ENCODE results near the gene CEBPB.

Gene CEBPB

GRCh38 chr20:50188287-50188688, 2.3 kb upstream of the CEBPB start:
- no peaks in the 10 kb centered on the region for H3K36me3 ChIP-seq (ENCODE audit: insufficient read depth, low read length)
- H3K9me3 ChIP-seq (ENCODE audit: insufficient read depth, low read depth, low read length): no peaks in the 10 kb centered on the region
- WGBS: 86% methylated on average over 6 of the region's 6 CpGs
- no peak overlapping the region for H3K4me3 ChIP-seq (ENCODE audit: low read length)
- H3K9ac ChIP-seq (ENCODE audit: low read depth, low read length): no peak overlapping the region
- peaks cover 16% of the 10 kb centered on the region for H3K4me1 ChIP-seq (ENCODE audit: insufficient read depth, low read length)
- no peak overlapping the region for H3K27ac ChIP-seq (ENCODE audit: low read depth, low read length)
- H3K27me3 ChIP-seq (ENCODE audit: insufficient read depth, low read length): no peaks in the 10 kb centered on the region; the same call in 1 of the 2 replicates

- Histone ChIP-seq H3K36me3 (ENCODE audit: insufficient read depth, low read length) (no peaks in the 10 kb centered on the region), H3K4me3 (ENCODE audit: low read length) (no peak overlapping the region), H3K9me3 (ENCODE audit: insufficient read depth, low read depth, low read length) (no peaks in the 10 kb centered on the region), H3K27me3 (ENCODE audit: insufficient read depth, low read length) (no peaks in the 10 kb centered on the region; the same call in 1 of the 2 replicates), H3K27ac (ENCODE audit: low read depth, low read length) (no peak overlapping the region), H3K9ac (ENCODE audit: low read depth, low read length) (no peak overlapping the region), H3K4me1 (ENCODE audit: insufficient read depth, low read length) (peaks cover 24% of the 10 kb centered on the region)
- WGBS: 88% methylated on average over 18 of the region's 18 CpGs
These were observed 1.6 kb upstream of the CEBPB start for GRCh38 chr20:50188879-50189680.

- Histone ChIP-seq H3K4me3 (ENCODE audit: low read length) (peak overlapping the region; percentile 68), H3K27ac (ENCODE audit: low read depth, low read length) (no peak overlapping the region), H3K27me3 (ENCODE audit: insufficient read depth, low read length) (no peaks in the 10 kb centered on the region; the same call in 1 of the 2 replicates), H3K9ac (ENCODE audit: low read depth, low read length) (no peak overlapping the region), H3K36me3 (ENCODE audit: insufficient read depth, low read length) (no peaks in the 10 kb centered on the region), H3K4me1 (ENCODE audit: insufficient read depth, low read length) (peaks cover 31% of the 10 kb centered on the region), H3K9me3 (ENCODE audit: insufficient read depth, low read depth, low read length) (no peaks in the 10 kb centered on the region)
- 32% methylated on average over 29 of the region's 29 CpGs for WGBS
These were observed 864 bp upstream of the CEBPB start for GRCh38 chr20:50189681-50190250.

GRCh38 chr20:50191065-50191543, 474 bp downstream of the CEBPB start:
- H3K27me3 ChIP-seq (ENCODE audit: insufficient read depth, low read length): no peaks in the 10 kb centered on the region; the same call in 1 of the 2 replicates
- H3K4me1 ChIP-seq (ENCODE audit: insufficient read depth, low read length): peaks cover 31% of the 10 kb centered on the region
- peak overlapping the region; percentile 81; the same call in 1 of the 2 replicates for H3K27ac ChIP-seq (ENCODE audit: low read depth, low read length)
- WGBS: under 1% methylated on average over 69 of the region's 69 CpGs
- no peaks in the 10 kb centered on the region for H3K9me3 ChIP-seq (ENCODE audit: insufficient read depth, low read depth, low read length)
- peak overlapping the region; percentile 68 for H3K4me3 ChIP-seq (ENCODE audit: low read length)
- H3K9ac ChIP-seq (ENCODE audit: low read depth, low read length): peak overlapping the region; percentile 75
- H3K36me3 ChIP-seq (ENCODE audit: insufficient read depth, low read length): no peaks in the 10 kb centered on the region

GRCh38 chr20:50191544-50192363, 1.1 kb downstream of the CEBPB start:
- Histone ChIP-seq H3K36me3 (ENCODE audit: insufficient read depth, low read length) (no peaks in the 10 kb centered on the region), H3K4me1 (ENCODE audit: insufficient read depth, low read length) (peaks cover 31% of the 10 kb centered on the region), H3K27me3 (ENCODE audit: insufficient read depth, low read length) (no peaks in the 10 kb centered on the region; the same call in 1 of the 2 replicates), H3K9ac (ENCODE audit: low read depth, low read length) (peak overlapping the region; percentile 75), H3K9me3 (ENCODE audit: insufficient read depth, low read depth, low read length) (no peaks in the 10 kb centered on the region), H3K4me3 (ENCODE audit: low read length) (peak overlapping the region; percentile 68), H3K27ac (ENCODE audit: low read depth, low read length) (peak overlapping the region; percentile 27; the same call in 1 of the 2 replicates)
- under 1% methylated on average over 87 of the region's 96 CpGs for WGBS

- Histone ChIP-seq H3K9ac (ENCODE audit: low read depth, low read length) (peak overlapping the region; percentile 75), H3K27ac (ENCODE audit: low read depth, low read length) (peak overlapping the region; percentile 26), H3K9me3 (ENCODE audit: insufficient read depth, low read depth, low read length) (no peaks in the 10 kb centered on the region), H3K27me3 (ENCODE audit: insufficient read depth, low read length) (no peaks in the 10 kb centered on the region; the same call in 1 of the 2 replicates), H3K4me3 (ENCODE audit: low read length) (peak overlapping the region; percentile 68), H3K36me3 (ENCODE audit: insufficient read depth, low read length) (no peaks in the 10 kb centered on the region), H3K4me1 (ENCODE audit: insufficient read depth, low read length) (peaks cover 26% of the 10 kb centered on the region)
- 5% methylated on average over 23 of the region's 25 CpGs for WGBS
These were observed 2.0 kb downstream of the CEBPB start for GRCh38 chr20:50192364-50193198.

- H3K4me1 ChIP-seq (ENCODE audit: insufficient read depth, low read length): peaks cover 25% of the 10 kb centered on the region
- H3K9ac ChIP-seq (ENCODE audit: low read depth, low read length): peak overlapping the region; percentile 75
- no peaks in the 10 kb centered on the region; the same call in 1 of the 2 replicates for H3K27me3 ChIP-seq (ENCODE audit: insufficient read depth, low read length)
- peak overlapping the region; percentile 68 for H3K4me3 ChIP-seq (ENCODE audit: low read length)
- H3K27ac ChIP-seq (ENCODE audit: low read depth, low read length): no peak overlapping the region
- no peaks in the 10 kb centered on the region for H3K9me3 ChIP-seq (ENCODE audit: insufficient read depth, low read depth, low read length)
- no peaks in the 10 kb centered on the region for H3K36me3 ChIP-seq (ENCODE audit: insufficient read depth, low read length)
- 69% methylated on average over 8 of the region's 10 CpGs for WGBS
These were observed 2.7 kb downstream of the CEBPB start for GRCh38 chr20:50193199-50193835.

GRCh38 chr20:50193836-50194421, 3.3 kb downstream of the CEBPB start:
- no peaks in the 10 kb centered on the region for H3K36me3 ChIP-seq (ENCODE audit: insufficient read depth, low read length)
- no peak overlapping the region for H3K9ac ChIP-seq (ENCODE audit: low read depth, low read length)
- 0 out of 2 replicates have a peak overlapping the region, but pooled peaks have one; percentile 68 for H3K4me3 ChIP-seq (ENCODE audit: low read length)
- H3K27ac ChIP-seq (ENCODE audit: low read depth, low read length): no peak overlapping the region; the same call in 1 of the 2 replicates
- no peaks in the 10 kb centered on the region for H3K9me3 ChIP-seq (ENCODE audit: insufficient read depth, low read depth, low read length)
- peaks cover 29% of the 10 kb centered on the region for H3K4me1 ChIP-seq (ENCODE audit: insufficient read depth, low read length)
- WGBS: 75% methylated on average over 16 of the region's 16 CpGs
- no peaks in the 10 kb centered on the region; the same call in 1 of the 2 replicates for H3K27me3 ChIP-seq (ENCODE audit: insufficient read depth, low read length)

GRCh38 chr20:50194422-50194830, 3.8 kb downstream of the CEBPB start:
- no peaks in the 10 kb centered on the region for H3K9me3 ChIP-seq (ENCODE audit: insufficient read depth, low read depth, low read length)
- 87% methylated on average over 7 of the region's 7 CpGs for WGBS
- no peak overlapping the region for H3K4me3 ChIP-seq (ENCODE audit: low read length)
- H3K4me1 ChIP-seq (ENCODE audit: insufficient read depth, low read length): peaks cover 29% of the 10 kb centered on the region
- H3K27me3 ChIP-seq (ENCODE audit: insufficient read depth, low read length): no peaks in the 10 kb centered on the region; the same call in 1 of the 2 replicates
- no peak overlapping the region for H3K9ac ChIP-seq (ENCODE audit: low read depth, low read length)
- H3K36me3 ChIP-seq (ENCODE audit: insufficient read depth, low read length): no peaks in the 10 kb centered on the region
- no peak overlapping the region for H3K27ac ChIP-seq (ENCODE audit: low read depth, low read length)
